ENCODE measurements around the gene PLEK. TPM values are rescaled to one million over a fixed set of nuclear protein-coding genes. Genes with fewer than 3 reads are reported as not detected.
A peak's percentile ranks its signal among the peaks of the same experiment; 100 is the strongest.
"Not testable (repeated sequence)": the region's sequence is repeated elsewhere in the genome, so short reads cannot be mapped to it uniquely, and the experiment has no call there.

PLEK gene
- total and polyA plus RNA-seq, 5 experiments from 2014 or later = 2.6 to 148 (median 3.9) TPM

DNA sequence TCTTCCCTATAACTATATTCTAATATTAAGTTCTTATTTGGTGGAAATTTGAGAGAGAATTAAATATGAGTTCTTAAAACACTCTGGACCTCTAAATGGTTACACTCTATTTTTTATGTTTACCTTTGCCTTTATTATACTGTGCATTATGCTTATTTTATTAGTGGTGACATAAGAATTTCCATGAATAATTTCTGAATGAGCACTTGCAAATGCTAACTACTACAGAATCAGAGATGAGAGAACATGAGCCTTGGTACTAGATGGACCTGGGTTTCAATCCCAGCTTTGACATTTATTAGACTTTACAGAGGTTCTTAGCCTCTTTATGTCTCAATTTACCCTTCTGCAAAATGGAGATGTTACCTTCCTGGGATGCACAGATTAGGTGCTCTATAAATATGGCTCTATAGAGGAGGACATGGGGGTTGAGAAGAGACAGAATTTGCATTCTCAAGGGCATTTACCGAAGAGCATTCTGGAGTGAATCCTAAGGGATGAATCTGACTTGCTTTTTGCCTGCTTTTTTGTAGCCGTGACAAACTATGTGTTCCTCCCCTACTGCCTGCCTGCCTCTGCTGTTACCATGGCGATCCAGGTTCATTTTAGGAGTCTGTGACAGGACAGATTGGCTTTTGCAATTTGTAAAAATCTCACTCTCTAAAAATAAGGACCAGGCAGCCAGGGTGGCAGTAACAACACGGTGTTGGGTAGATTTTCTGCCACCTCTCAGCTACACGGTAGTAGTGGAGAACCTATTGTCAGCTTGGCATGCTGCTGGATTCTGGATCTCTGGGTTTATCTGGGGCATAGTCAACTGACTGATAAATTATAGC, 24.6 kb upstream of the PLEK start:
- peaks cover 5 to 38% (median 9%) of the 10 kb centered on the region in 5 donors for H3K27me3 Mint-ChIP-seq
- no peaks in the 10 kb centered on the region for H3K36me3 Mint-ChIP-seq
- peak overlapping the region in 1 of 10 donors; percentile 27 for H3K27ac Mint-ChIP-seq
- POLR2A ChIA-PET = no interaction called here
- no peaks in the 10 kb centered on the region for H3K9me3 Mint-ChIP-seq
- DNase-seq = no peak
- no peaks in the 10 kb centered on the region for H3K4me1 Mint-ChIP-seq
- no peak for ATAC-seq
- H3K4me3 Mint-ChIP-seq = no peak overlapping the region

- peaks cover 5 to 38% (median 11%) of the 10 kb centered on the region in 5 donors for H3K27me3 Mint-ChIP-seq
Measured at GRCh38 chr2:68341062-68341329, 24.1 kb upstream of the PLEK start.

DNA sequence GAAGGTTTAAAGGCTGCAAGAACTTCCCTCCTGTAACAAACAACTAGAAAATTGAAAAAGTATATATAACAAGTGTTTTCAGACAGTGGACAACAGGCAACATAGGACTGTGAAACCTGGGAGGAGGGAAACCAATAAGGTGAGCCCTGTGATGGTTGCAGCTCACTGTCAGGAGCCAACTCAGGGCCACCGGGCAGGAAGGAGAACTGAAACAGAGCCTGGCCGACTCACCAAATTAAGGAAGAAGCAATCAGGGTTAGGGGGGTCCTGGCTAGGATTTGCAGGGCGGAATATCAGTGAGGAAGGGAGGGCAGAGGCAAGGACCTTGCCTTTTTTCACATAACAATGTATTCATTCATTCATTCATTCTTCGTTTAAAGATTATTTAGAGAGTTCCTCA, 23.5 kb upstream of the PLEK start:
- peaks cover 8 to 40% (median 15%) of the 10 kb centered on the region in 5 donors for H3K27me3 Mint-ChIP-seq

More at GRCh38 chr2:68341062-68341329, 24.1 kb upstream of the PLEK start:
- Mint-ChIP-seq H3K27ac (no peak overlapping the region), H3K36me3 (no peaks in the 10 kb centered on the region), H3K4me1 (no peaks in the 10 kb centered on the region), H3K9me3 (no peaks in the 10 kb centered on the region), H3K4me3 (no peak overlapping the region)
- DNase-seq (no peak), ATAC-seq (no peak)
- POLR2A ChIA-PET = no interaction called here

GRCh38 chr2:68342470-68342869, 22.6 kb upstream of the PLEK start:
- ATAC-seq (no peak), DNase-seq (no peak)
- Mint-ChIP-seq H3K9me3 (no peaks in the 10 kb centered on the region), H3K27me3 (peaks cover 11 to 49% (median 15%) of the 10 kb centered on the region in 5 donors), H3K4me1 (no peaks in the 10 kb centered on the region), H3K4me3 (no peak overlapping the region), H3K27ac (no peak overlapping the region), H3K36me3 (no peaks in the 10 kb centered on the region)
- POLR2A ChIA-PET = no interaction called here

More for the DNA sequence above, 23.5 kb upstream of the PLEK start:
- H3K36me3 Mint-ChIP-seq = no peaks in the 10 kb centered on the region
- POLR2A ChIA-PET = no interaction called here
- H3K9me3 Mint-ChIP-seq = no peaks in the 10 kb centered on the region
- no peak for ATAC-seq
- DNase-seq = no peak
- H3K4me1 Mint-ChIP-seq = no peaks in the 10 kb centered on the region
- H3K4me3 Mint-ChIP-seq = no peak overlapping the region
- no peak overlapping the region for H3K27ac Mint-ChIP-seq

GRCh38 chr2:68344031-68344430, 21.1 kb upstream of the PLEK start:
- no peaks in the 10 kb centered on the region for H3K4me1 Mint-ChIP-seq
- ATAC-seq (no peak), DNase-seq (no peak)
- H3K4me3 Mint-ChIP-seq = no peak overlapping the region
- H3K27ac Mint-ChIP-seq = no peak overlapping the region
- H3K36me3 Mint-ChIP-seq = no peaks in the 10 kb centered on the region
- POLR2A ChIA-PET = no interaction called here
- peaks cover 11 to 59% (median 19%) of the 10 kb centered on the region in 5 donors for H3K27me3 Mint-ChIP-seq
- no peaks in the 10 kb centered on the region for H3K9me3 Mint-ChIP-seq

GRCh38 chr2:68345129-68345875, 19.8 kb upstream of the PLEK start:
- no peak overlapping the region for H3K4me3 Mint-ChIP-seq
- DNase-seq (no peak), ATAC-seq (no peak)
- H3K9me3 Mint-ChIP-seq = no peaks in the 10 kb centered on the region
- H3K27me3 Mint-ChIP-seq = peaks cover 6 to 47% (median 19%) of the 10 kb centered on the region in 5 donors
- H3K36me3 Mint-ChIP-seq = peaks cover 0 to 4% (median 0%) of the 10 kb centered on the region in 3 donors
- H3K4me1 Mint-ChIP-seq = no peaks in the 10 kb centered on the region
- POLR2A ChIA-PET = no interaction called here
- no peak overlapping the region for H3K27ac Mint-ChIP-seq

DNA sequence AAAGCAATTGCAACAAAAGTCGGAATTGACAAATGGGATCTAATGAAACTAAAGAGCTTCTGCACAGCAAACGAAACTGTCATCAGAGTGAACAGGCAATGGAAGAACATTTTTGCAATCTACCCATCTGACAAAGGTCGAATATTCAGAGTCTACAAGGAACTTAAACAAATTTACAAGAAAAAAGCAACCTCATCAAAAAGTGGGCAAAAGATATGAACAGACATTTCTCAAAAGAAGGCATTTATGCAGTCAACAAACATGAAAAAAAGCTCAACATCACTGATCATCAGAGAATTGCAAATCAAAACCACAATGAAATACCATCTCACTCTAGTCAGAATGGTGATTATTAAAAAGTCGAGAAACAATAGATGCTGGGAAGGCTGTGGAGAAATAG, 16.0 kb upstream of the PLEK start:
- H3K4me1 Mint-ChIP-seq, H3K27ac Mint-ChIP-seq, POLR2A ChIA-PET, H3K9me3 Mint-ChIP-seq, H3K4me3 Mint-ChIP-seq, ATAC-seq, DNase-seq, H3K36me3 Mint-ChIP-seq: not testable (repeated sequence)
- H3K27me3 Mint-ChIP-seq = peaks cover 5 to 22% (median 14%) of the 10 kb centered on the region in 5 donors

DNA sequence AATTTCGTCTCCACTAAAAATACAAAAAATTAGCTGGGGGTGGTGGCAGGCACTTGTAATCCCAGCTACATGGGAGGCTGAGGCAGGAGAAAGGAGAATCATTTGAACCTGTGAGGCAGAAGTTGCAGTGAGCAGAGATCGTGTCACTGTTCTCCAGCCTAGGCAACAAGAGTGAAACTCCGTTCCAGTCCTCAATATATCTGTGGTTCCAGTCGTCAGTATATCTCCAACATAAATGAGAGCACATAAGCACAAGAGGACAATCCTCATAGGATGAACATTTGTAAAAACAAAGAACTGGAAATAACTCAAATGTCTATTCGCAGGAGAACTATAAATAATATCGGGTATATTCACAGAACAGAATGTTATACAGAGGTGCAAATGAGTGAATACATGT, 13.1 kb upstream of the PLEK start:
- Mint-ChIP-seq H3K27me3 (peaks cover 0 to 15% (median 4%) of the 10 kb centered on the region in 5 donors), H3K4me1 (no peaks in the 10 kb centered on the region), H3K9me3 (no peaks in the 10 kb centered on the region), H3K4me3 (no peak overlapping the region), H3K27ac (no peak overlapping the region), H3K36me3 (peaks cover 0 to 4% (median 0%) of the 10 kb centered on the region in 3 donors)
- ATAC-seq (no peak), DNase-seq (no peak)
- POLR2A ChIA-PET = no interaction called here

DNA sequence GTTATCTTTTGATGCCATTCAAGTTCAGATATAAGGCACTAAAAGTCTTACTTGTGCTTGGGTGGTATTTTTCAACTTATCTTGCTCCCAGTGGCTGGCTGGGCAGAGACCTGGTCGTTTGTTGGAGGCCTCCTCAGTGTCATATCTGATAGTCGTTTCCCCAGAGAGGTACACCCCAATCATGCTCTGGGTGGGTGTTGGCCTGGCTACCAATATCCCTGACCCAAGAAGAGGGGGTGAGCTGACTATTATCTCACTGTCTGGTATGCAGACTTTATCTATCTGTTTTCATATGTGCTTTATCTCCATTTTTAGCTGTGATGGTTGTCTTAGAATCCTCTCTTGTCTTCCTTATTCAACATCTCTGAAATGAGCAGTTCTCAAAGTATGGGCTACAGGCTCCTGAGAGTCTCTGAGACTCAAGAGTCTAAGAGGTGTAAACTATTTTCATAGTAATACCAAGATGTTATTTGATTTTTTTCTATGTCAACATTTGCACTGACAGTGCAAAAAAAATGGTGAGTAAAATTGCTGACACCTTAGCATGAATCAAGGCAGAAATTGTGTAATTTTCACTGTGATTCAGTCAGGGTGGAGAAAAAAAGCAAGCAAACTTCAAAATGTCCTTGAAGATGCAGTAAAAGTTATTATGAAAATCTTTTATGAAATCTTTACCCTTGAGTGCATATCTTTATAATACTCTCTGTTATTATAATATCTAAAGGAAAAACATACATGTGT, 12.3 kb upstream of the PLEK start:
- Mint-ChIP-seq H3K9me3 (no peaks in the 10 kb centered on the region), H3K4me3 (no peak overlapping the region), H3K36me3 (peaks cover 0 to 4% (median 0%) of the 10 kb centered on the region in 3 donors), H3K27me3 (peaks cover 0 to 7% (median under 1%) of the 10 kb centered on the region in 5 donors), H3K27ac (peak overlapping the region in 1 of 10 donors; percentile 46), H3K4me1 (no peaks in the 10 kb centered on the region)
- no peak for ATAC-seq
- DNase-seq = no peak
- POLR2A ChIA-PET = no interaction called here

GRCh38 chr2:68356599-68357239, 8.4 kb upstream of the PLEK start:
- POLR2A ChIA-PET = no interaction called here
- ATAC-seq = no peak
- H3K27ac Mint-ChIP-seq = no peak overlapping the region

DNA sequence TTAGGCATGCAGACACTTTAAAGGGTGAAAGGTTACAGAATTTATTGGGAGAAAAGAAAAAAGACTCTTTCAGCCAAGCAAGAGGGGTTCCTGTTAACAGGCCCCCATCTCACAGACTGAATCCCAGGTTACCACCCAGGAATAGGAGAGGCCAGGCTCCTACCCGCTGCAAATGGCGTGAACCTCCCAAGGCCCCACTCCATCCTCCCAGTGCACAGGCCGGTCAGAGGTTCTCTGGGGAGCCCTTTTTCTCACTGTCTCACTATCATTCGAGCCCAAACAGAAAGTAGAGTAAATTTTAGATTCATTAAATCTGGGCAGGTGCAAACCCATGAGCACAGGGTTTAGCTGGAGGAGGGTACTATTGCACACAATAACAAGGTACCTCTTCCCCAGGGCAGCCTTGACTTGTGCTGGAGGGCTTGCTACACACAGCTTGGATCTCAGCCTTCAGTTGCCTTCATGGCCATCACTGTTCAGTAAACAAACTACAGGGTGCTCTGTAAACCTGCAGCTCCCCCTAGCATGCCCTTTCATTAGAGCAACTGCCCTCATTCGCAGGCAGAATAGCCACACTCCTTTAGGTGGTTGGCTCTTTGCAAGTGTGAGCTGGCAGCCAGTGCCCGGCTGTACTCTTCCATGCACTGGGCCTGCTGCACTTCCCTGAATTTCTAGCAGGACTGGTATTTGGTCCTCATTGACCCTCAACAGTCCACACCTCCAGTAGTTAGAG, 7.3 kb upstream of the PLEK start:
- ATAC-seq (no peak), DNase-seq (no peak)
- no peak overlapping the region for H3K27ac Mint-ChIP-seq
- POLR2A ChIA-PET = no interaction called here
- H3K9me3 Mint-ChIP-seq = no peaks in the 10 kb centered on the region
- no peak overlapping the region for H3K4me3 Mint-ChIP-seq
- peaks cover 0 to 2% (median 0%) of the 10 kb centered on the region in 5 donors for H3K27me3 Mint-ChIP-seq
- H3K36me3 Mint-ChIP-seq = no peaks in the 10 kb centered on the region
- H3K4me1 Mint-ChIP-seq = peaks cover 2 to 10% (median 8%) of the 10 kb centered on the region in 4 donors

More at GRCh38 chr2:68356599-68357239, 8.4 kb upstream of the PLEK start:
- no peaks in the 10 kb centered on the region for H3K27me3 Mint-ChIP-seq
- DNase-seq = no peak
- no peak overlapping the region for H3K4me3 Mint-ChIP-seq
- H3K36me3 Mint-ChIP-seq = no peaks in the 10 kb centered on the region
- no peaks in the 10 kb centered on the region for H3K9me3 Mint-ChIP-seq
- peaks cover 0 to under 1% (median 0%) of the 10 kb centered on the region in 4 donors for H3K4me1 Mint-ChIP-seq

GRCh38 chr2:68359889-68360288, 5.2 kb upstream of the PLEK start:
- Mint-ChIP-seq H3K36me3 (no peaks in the 10 kb centered on the region), H3K4me3 (no peak overlapping the region), H3K4me1 (peaks cover 2 to 32% (median 10%) of the 10 kb centered on the region in 4 donors), H3K27me3 (peaks cover 0 to 2% (median 0%) of the 10 kb centered on the region in 5 donors), H3K27ac (no peak overlapping the region), H3K9me3 (no peaks in the 10 kb centered on the region)
- POLR2A ChIA-PET = no interaction called here
- DNase-seq (no peak), ATAC-seq (no peak)
